Muscle of leg (tissue), 11 donors: ENCODE results near the gene COPS8. TPM values are rescaled to one million over a fixed set of nuclear protein-coding genes. Genes with fewer than 3 reads are reported as not detected.

Experiments
- DNase-seq: peaks from one replicate; pipeline ENCODE4 v3.0.0; 2013
- H3K27ac ChIP-seq: one replicate; pipeline ENCODE4 v1.5.1; 2013; ENCODE audit warnings: mild to moderate bottlenecking, low read length, control low read depth
- H3K27me3 ChIP-seq: one replicate; pipeline ENCODE4 v1.6.1; 2013; ENCODE audit warnings: low read length; ENCODE audit not compliant: control insufficient read depth, insufficient read depth
- H3K36me3 ChIP-seq: one replicate; pipeline ENCODE4 v1.6.1; 2013; ENCODE audit warnings: low read length; ENCODE audit not compliant: control insufficient read depth, insufficient read depth
- H3K4me1 ChIP-seq: one replicate; pipeline ENCODE4 v1.6.1; 2013; ENCODE audit warnings: low read length; ENCODE audit not compliant: control insufficient read depth, insufficient read depth
- H3K4me3 ChIP-seq: one replicate; pipeline ENCODE4 v1.5.1; 2013; ENCODE audit warnings: low read length, control low read depth
- H3K9me3 ChIP-seq: replicated peaks from 2 replicates; pipeline ENCODE4 v1.6.1; 2013; ENCODE audit warnings: low read depth, low read length; ENCODE audit not compliant: control insufficient read depth
- WGBS: methylation state at CpG from one replicate; pipeline ENCODE4 v1.1.5; 2013; ENCODE audit warnings: missing lambda C conversion rate; ENCODE audit not compliant: insufficient coverage; 5-methylcytosine and 5-hydroxymethylcytosine counted together
- polyA plus RNA-seq, 8 donors: library from polyadenylated mRNA; unstranded; fragments of 120-200 nt; gene quantifications; one replicate each; pipeline versions ENCODE4 v1.2.1 to v1.2.3, GENCODE V29; 2013; ENCODE audit warnings: inconsistent platforms in 1 of 8, low replicate concordance in 1 of 8; ENCODE audit not compliant: insufficient read length in 8 of 8, insufficient read depth in 1 of 8
- total RNA-seq: library from RNA; stranded (reverse); fragments of 120-200 nt; gene quantifications from one replicate; pipeline ENCODE4 v1.2.4, GENCODE V29; 2013

Gene COPS8
- total and polyA plus RNA-seq, 9 donors: 49.9 to 58.0 (median 55.7) TPM

DNA sequence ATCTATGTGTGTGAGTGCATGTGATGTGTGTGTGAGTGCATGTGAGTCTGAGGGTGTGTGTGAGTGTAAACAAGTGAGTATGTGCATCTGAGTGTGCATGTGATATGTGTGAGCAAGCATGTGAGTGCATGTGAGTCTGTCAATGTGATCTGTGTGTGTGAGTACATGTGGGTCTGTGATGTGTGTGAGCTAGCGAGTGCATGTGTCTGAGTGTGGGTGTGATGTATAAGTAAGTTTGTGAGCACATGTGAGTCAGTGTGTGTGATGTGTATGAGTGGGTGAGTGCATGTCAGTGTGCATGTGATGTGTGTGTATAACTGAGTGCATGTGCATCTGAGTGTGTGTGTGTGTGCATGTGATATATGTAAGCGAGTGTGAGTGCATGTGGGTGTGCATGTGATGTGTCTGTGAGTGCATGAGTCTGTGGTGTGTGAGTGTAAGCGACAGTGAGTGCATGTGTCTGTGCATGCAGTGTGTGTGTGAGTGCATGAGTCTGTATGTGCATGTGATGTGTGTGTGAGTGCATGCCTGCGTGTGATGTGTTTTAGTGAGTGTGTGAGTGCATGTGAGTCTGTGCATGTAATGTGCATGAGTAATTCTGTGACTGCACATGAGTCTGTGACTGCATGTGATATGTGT is 44.1 kb downstream of the COPS8 start:
- Histone ChIP-seq H3K27me3 (peaks cover 3% of the 10 kb centered on the region), H3K9me3 (no peaks in the 10 kb centered on the region), H3K27ac (no peak overlapping the region), H3K4me1 (peaks cover 10% of the 10 kb centered on the region), H3K4me3 (no peak overlapping the region), H3K36me3 (no peaks in the 10 kb centered on the region)
- 100% methylated on average over 4 of the region's 4 CpGs for WGBS
- no peak for DNase-seq

DNA sequence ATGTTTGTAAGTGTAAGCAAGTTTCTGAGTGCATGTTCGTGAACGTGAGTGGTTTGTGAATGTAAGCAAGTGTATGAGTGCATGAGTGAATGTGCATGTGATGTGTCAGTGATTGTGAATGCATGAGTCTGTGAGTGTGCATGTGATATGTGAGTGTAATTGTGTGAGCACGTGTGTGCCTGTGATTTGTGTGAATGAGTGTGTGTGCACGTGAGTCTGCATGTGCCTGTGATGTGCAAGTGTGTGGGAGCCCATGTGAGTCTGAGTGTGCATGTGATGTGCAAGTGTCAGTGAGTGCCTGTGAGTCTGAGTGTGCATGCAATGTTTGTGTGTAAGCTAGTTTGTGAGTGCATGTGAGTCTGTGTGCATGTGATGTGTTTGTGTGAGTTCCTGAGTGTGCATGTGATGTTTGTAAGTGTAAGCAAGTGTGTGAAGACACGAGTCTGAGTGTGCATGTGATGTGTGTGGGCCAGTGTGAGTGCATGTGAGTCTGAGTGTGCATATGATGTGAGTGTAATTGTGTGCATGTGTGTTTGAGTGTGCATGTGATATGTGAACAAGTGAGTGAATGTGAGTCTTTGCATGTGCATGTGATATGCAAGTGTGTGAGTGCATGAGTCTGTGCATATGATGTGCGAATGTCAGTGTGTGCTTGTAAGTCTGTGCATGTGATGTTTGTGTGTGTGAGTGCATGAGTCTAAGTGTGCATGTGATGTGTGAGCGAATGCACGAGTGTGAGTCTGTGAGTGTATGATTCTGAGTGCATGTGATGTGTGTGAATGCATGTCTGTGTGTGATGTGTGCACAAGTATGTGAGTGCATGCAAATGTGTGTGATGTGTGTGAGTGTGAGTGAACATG is 45.1 kb downstream of the COPS8 start:
- Histone ChIP-seq H3K36me3 (no peaks in the 10 kb centered on the region), H3K4me3 (no peak overlapping the region), H3K4me1 (peaks cover 10% of the 10 kb centered on the region), H3K27ac (no peak overlapping the region), H3K9me3 (no peaks in the 10 kb centered on the region), H3K27me3 (peaks cover 3% of the 10 kb centered on the region)
- WGBS: 92% methylated on average over 8 of the region's 8 CpGs
- DNase-seq: no peak

DNA sequence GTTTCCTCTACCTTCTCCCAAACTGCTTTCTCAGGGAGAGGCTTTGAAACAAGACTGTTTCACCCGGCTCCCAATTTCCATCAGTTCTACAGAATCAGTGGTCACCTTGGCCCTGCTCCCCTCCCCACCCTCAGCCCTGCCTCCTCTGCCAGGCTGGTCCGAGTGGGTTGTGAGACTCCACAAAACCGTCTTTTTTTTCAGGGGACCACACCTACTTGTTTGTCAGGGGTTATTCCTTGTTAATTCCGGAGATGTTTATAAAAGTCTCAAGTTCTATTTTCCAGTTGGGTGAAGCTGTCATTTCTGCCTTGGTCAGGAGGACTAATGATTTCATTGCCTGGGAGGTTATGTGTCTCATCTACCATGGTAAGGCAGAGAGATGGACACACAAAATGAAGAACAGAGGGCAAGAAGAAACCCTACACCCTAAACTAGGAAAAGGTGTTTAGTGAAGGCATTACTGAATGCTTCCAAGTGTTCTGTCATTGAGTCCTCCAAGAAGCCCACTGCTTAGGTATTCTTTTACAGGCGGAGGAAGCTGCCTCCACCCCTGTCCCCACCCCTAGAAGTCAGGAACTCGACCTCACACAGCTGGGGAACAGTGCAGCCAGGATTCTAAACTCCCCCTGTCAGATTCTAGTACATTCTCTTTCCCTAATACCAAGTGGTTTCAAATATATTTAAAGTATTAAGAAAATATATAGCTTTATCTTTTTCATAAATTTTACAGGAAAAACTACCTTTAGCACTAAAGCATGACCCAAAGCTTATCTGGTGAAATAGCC is 46.3 kb downstream of the COPS8 start:
- Histone ChIP-seq H3K27ac (no peak overlapping the region), H3K9me3 (no peaks in the 10 kb centered on the region)
- WGBS: 94% methylated on average over 2 of the region's 6 CpGs

DNA sequence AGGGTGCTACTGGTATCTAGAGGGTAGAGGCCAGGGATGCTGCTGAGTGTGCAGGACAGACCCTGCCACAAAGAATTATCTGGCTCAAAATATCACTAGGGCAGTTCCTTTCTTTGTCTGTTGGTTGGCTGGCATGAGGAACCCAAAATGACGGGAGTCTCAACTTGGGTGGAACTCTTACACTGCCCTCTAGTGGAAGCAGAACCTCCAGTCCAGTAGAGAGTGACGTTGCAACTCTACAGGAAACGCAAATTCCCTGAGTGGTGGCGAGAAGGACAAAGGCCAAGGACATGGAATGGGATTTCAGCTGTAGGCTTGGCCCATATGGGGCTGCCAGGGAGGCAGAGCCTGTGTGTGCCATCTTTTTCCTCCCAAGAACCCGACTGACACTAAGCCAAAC is 47.1 kb downstream of the COPS8 start:
- no peak for DNase-seq
- Histone ChIP-seq H3K27ac (no peak overlapping the region), H3K4me3 (no peak overlapping the region), H3K4me1 (peaks cover 6% of the 10 kb centered on the region), H3K27me3 (no peaks in the 10 kb centered on the region), H3K9me3 (no peaks in the 10 kb centered on the region), H3K36me3 (no peaks in the 10 kb centered on the region)
- WGBS: 62% methylated on average over 3 of the region's 5 CpGs

More for the DNA sequence above, 46.3 kb downstream of the COPS8 start:
- no peaks in the 10 kb centered on the region for H3K36me3 ChIP-seq
- no peak for DNase-seq
- peaks cover 7% of the 10 kb centered on the region for H3K4me1 ChIP-seq
- H3K4me3 ChIP-seq: no peak overlapping the region
- H3K27me3 ChIP-seq: no peaks in the 10 kb centered on the region

DNA sequence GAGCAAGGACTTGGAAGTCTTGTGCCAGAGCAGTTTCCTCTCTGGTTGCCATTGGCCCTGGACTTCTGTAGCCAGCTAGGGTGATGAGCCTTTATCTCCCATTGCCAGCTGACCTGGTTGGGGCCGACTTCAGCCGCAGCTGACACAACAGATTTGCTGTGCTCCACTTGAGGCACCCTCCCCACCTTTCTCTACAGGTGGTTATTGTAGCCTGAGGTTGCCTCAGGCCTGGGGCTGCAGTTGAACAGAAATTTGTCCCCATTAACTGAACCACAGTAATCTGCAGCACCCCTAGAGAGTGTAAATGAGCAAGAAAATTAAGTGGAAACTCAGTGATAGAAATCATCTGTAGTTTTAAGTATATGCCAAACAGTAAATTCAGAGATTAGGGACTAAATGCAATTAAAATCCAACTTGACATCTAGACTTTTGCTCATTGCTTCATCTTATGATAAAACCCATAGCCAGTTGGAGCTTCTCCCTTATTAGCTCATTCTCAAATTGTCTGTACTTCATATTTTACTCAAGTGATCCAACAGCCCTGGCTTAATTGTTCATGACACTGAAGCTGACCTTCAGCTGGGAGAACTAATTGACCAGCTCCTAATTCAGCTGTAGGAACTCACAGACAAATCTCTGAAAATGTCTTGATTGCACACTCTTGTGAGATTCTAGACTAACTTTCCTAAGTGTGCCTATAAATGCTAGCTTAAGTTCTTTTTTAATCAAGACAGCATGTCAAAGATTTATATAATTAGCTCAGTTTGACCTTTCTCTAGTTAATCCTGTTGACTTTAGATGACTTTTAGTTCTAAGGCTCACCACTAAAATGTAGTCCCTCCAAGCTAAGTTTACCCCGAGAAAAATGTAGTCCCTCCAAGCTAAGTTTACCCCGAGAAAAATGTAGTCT is 48.9 kb downstream of the COPS8 start:
- no peak for DNase-seq
- Histone ChIP-seq H3K9me3 (no peaks in the 10 kb centered on the region), H3K27ac (no peak overlapping the region), H3K36me3 (no peaks in the 10 kb centered on the region), H3K27me3 (no peaks in the 10 kb centered on the region), H3K4me3 (no peak overlapping the region), H3K4me1 (no peaks in the 10 kb centered on the region)
- WGBS: 100% methylated on average over 1 of the region's 4 CpGs

DNA sequence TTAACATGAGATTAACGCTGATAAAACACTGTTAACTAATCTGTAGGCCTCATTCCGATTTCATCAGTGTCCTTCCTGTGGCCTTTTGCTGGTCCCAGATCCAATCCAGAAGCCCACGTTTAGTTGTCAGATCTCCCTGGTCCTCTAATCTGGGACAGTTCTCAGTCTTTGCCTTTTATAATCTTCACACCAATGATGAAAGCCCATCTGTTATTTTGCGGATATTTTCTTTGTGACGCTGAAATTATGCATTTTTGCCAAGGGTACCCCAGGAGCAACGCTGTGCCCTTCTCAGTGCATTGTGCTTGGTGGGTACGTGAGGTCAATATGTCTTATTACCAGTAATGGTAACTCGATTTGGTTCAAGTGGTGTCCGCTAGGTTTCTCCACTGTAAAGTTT is 51.1 kb downstream of the COPS8 start:
- no peak for DNase-seq
- Histone ChIP-seq H3K4me3 (no peak overlapping the region), H3K27ac (no peak overlapping the region), H3K4me1 (no peaks in the 10 kb centered on the region), H3K27me3 (no peaks in the 10 kb centered on the region), H3K9me3 (no peaks in the 10 kb centered on the region), H3K36me3 (no peaks in the 10 kb centered on the region)
- 94% methylated on average over 6 of the region's 9 CpGs for WGBS

DNA sequence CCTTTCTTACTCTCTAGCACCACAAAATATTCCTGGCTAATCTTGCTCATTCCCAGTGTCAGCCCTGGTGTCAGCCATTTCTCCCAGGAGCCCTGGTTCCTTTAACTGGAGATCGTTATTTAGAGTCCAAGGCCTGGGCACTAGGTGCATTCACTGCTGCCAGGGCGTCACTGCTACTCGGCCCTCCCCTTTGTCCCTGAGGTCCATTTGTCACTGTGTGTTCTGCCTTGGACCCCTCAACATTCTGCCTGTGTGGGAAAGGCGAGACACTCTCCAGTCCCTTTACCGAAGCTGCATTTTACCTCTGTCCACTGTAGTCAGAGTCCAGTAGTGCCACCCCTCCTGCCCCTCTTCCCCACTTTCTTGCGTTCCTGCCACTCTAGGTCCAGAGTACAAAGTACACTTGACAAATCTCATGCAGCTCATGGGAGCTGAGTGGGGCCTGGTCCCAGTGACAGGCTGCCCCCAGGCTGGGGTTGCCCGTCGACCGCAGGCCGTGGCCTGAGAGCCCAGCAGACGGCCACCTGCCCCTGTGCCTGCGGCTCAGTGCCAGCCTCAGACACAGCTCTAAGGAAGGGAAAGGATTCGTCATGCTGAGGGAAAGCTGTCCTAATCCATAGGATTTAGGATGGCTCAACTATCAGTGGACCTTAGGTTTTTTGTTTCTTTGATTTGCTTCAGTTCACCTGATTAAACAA is 52.1 kb downstream of the COPS8 start:
- no peak for DNase-seq
- Histone ChIP-seq H3K9me3 (no peaks in the 10 kb centered on the region), H3K4me3 (no peak overlapping the region), H3K27ac (no peak overlapping the region), H3K36me3 (no peaks in the 10 kb centered on the region), H3K27me3 (no peaks in the 10 kb centered on the region), H3K4me1 (no peaks in the 10 kb centered on the region)
- WGBS: 76% methylated on average over 11 of the region's 13 CpGs

DNA sequence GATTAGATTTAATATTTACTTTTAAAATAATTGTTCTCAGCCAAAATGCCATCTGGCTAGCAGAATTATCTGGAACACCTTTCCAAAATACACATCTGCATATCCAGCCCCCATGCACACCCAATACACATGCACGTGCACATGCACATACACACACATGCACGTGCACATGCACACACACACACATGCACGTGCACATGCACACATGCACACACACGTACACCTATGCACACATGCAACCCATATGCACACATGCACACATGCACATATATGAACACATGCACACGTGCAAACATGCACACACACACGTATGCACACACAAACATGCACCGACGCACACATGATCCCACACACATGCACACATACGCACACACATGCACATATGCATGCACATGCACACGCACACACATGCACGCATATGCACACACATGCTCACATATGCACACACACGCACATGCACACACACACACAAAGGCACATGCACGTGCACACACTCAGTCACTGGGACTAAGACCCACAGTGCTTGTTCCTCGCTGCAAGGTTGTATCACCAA is 53.5 kb downstream of the COPS8 start:
- H3K36me3 ChIP-seq: no peaks in the 10 kb centered on the region
- WGBS: 95% methylated on average over 14 of the region's 14 CpGs

DNA sequence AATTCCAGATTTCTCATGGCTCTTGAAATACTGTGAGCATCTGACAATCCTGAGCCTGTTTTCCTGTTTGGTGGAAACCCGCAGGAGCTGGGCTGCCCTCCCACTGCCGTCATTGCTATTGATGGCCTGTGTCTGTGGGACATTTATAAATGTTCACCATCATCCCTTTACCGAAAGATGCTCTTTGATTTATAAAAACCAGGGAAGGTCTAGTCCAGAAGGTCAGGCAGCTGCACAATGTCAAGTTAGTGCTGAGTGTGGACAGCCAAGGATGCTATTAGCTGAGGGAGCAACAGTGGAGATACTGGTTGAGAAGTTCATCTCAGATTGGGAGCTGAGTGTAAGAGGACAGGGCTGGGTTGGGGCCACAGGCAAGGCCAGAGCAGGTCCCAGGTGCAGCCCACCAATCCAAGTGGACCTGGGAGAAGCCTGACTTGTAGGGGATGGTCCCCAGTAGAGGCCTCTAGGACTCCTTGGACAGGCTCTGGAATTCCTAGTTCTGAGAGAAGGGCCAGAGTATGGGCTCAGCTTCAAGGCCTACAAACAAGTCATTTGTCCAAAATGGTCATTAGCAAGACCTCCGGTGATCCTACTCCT is 55.1 kb downstream of the COPS8 start:
- WGBS: 100% methylated on average over 1 of the region's 4 CpGs
- Histone ChIP-seq H3K9me3 (peaks cover under 1% of the 10 kb centered on the region), H3K36me3 (no peaks in the 10 kb centered on the region), H3K4me1 (no peaks in the 10 kb centered on the region), H3K27ac (no peak overlapping the region), H3K4me3 (no peak overlapping the region), H3K27me3 (no peaks in the 10 kb centered on the region)
- DNase-seq: no peak

More for the DNA sequence above, 53.5 kb downstream of the COPS8 start:
- H3K27me3 ChIP-seq: no peaks in the 10 kb centered on the region
- H3K4me3 ChIP-seq: no peak overlapping the region
- H3K27ac ChIP-seq: no peak overlapping the region
- no peaks in the 10 kb centered on the region for H3K4me1 ChIP-seq
- DNase-seq: no peak
- no peaks in the 10 kb centered on the region for H3K9me3 ChIP-seq
